Measurements from ENCODE around the gene TBC1D14.

Gene TBC1D14

GRCh38 chr4:7044137-7044930 is 134.7 kb downstream of the TBC1D14 start:
- DNase-seq (ENCODE audit: low read depth): no peak

- no peak for DNase-seq (ENCODE audit: low read depth)
Measured at GRCh38 chr4:7045553-7045952, 135.9 kb downstream of the TBC1D14 start.

- DNase-seq (ENCODE audit: low read depth): no peak
Measured at GRCh38 chr4:7045961-7046921, 136.6 kb downstream of the TBC1D14 start.

GRCh38 chr4:7046971-7047370 is 137.3 kb downstream of the TBC1D14 start:
- DNase-seq (ENCODE audit: low read depth): no peak

GRCh38 chr4:7048642-7049041 is 139.0 kb downstream of the TBC1D14 start:
- no peak for DNase-seq (ENCODE audit: low read depth)

GRCh38 chr4:7049295-7049694 is 139.7 kb downstream of the TBC1D14 start:
- DNase-seq (ENCODE audit: low read depth): no peak

GRCh38 chr4:7049739-7050138 is 140.1 kb downstream of the TBC1D14 start:
- no peak for DNase-seq (ENCODE audit: low read depth)

- DNase-seq (ENCODE audit: low read depth): no peak
Measured at GRCh38 chr4:7050481-7051143, 141.0 kb downstream of the TBC1D14 start.

- no peak for DNase-seq (ENCODE audit: low read depth)
Measured at GRCh38 chr4:7051144-7051495, 141.5 kb downstream of the TBC1D14 start.

- no peak for DNase-seq (ENCODE audit: low read depth)
Measured at GRCh38 chr4:7051905-7052304, 142.3 kb downstream of the TBC1D14 start.

- DNase-seq (ENCODE audit: low read depth): no peak
Measured at GRCh38 chr4:7052313-7052712, 142.7 kb downstream of the TBC1D14 start.

- DNase-seq (ENCODE audit: low read depth): no peak
Measured at GRCh38 chr4:7052923-7053715, 143.5 kb downstream of the TBC1D14 start.

- no peak for DNase-seq (ENCODE audit: low read depth)
Measured at GRCh38 chr4:7054106-7054880, 144.7 kb downstream of the TBC1D14 start.

GRCh38 chr4:7055111-7055989 is 145.7 kb downstream of the TBC1D14 start:
- no peak for DNase-seq (ENCODE audit: low read depth)

- DNase-seq (ENCODE audit: low read depth): no peak
Measured at GRCh38 chr4:7055990-7056325, 146.3 kb downstream of the TBC1D14 start.

- DNase-seq (ENCODE audit: low read depth): no peak
Measured at GRCh38 chr4:7058792-7059191, 149.2 kb downstream of the TBC1D14 start.

GRCh38 chr4:7059662-7060061 is 150.0 kb downstream of the TBC1D14 start:
- DNase-seq (ENCODE audit: low read depth): no peak

GRCh38 chr4:7060346-7061150 is 150.9 kb downstream of the TBC1D14 start:
- no peak for DNase-seq (ENCODE audit: low read depth)

GRCh38 chr4:7061815-7062214 is 152.2 kb downstream of the TBC1D14 start:
- DNase-seq (ENCODE audit: low read depth): no peak
